Hematopoietic multipotent progenitor cell treated with erythropoietin and hydrocortisone succinate and interleukin-3 and kit ligand, for 17 days (in vitro differentiated cells): Measurements from ENCODE around the gene CACNA1I.

Experiments used
- DNase-seq: peaks from one replicate; pipeline ENCODE4 v3.0.0-alpha.2; 2015; ENCODE audit warnings: low spot score

The CACNA1I gene

GRCh38 chr22:39623603-39624500 lies 53.3 kb downstream of the CACNA1I start:
- peak; percentile 35 for DNase-seq

- no peak for DNase-seq
These were observed 53.9 kb downstream of the CACNA1I start for GRCh38 chr22:39624501-39624821.

- DNase-seq: peak; percentile 95
These were observed 55.3 kb downstream of the CACNA1I start for GRCh38 chr22:39625569-39626537.

- no peak for DNase-seq
These were observed 56.7 kb downstream of the CACNA1I start for GRCh38 chr22:39627208-39627607.

- DNase-seq: peak; percentile 19
These were observed 57.5 kb downstream of the CACNA1I start for GRCh38 chr22:39627865-39628562.

GRCh38 chr22:39628563-39629080 lies 58.1 kb downstream of the CACNA1I start:
- no peak for DNase-seq

GRCh38 chr22:39629851-39630250 lies 59.3 kb downstream of the CACNA1I start:
- no peak for DNase-seq

GRCh38 chr22:39630721-39631120 lies 60.2 kb downstream of the CACNA1I start:
- DNase-seq: no peak

- DNase-seq: peak; percentile 32
These were observed 61.1 kb downstream of the CACNA1I start for GRCh38 chr22:39631381-39632286.

GRCh38 chr22:39634530-39635405 lies 64.2 kb downstream of the CACNA1I start:
- peak; percentile 94 for DNase-seq

GRCh38 chr22:39635719-39636118 lies 65.2 kb downstream of the CACNA1I start:
- peak; percentile 29 for DNase-seq

GRCh38 chr22:39638958-39639357 lies 68.4 kb downstream of the CACNA1I start:
- DNase-seq: no peak

GRCh38 chr22:39641660-39642310 lies 71.2 kb downstream of the CACNA1I start:
- peak; percentile 55 for DNase-seq

GRCh38 chr22:39643311-39644083 lies 72.9 kb downstream of the CACNA1I start:
- DNase-seq: no peak

GRCh38 chr22:39645532-39645931 lies 75.0 kb downstream of the CACNA1I start:
- DNase-seq: no peak

GRCh38 chr22:39646398-39647063 lies 76.0 kb downstream of the CACNA1I start:
- no peak for DNase-seq

GRCh38 chr22:39647836-39648629 lies 77.5 kb downstream of the CACNA1I start:
- no peak for DNase-seq
